ENCODE data around the gene RTN3.
A peak's percentile ranks its signal among the peaks of the same experiment; 100 is the strongest.
"Not testable (repeated sequence)": the region's sequence is repeated elsewhere in the genome, so short reads cannot be mapped to it uniquely, and the experiment has no call there.

RTN3 gene

GRCh38 chr11:63681321-63682065 is at the start of gene RTN3:
Gene RTN3, plus strand, starts transcription at chr11:63681500. Its CDS starts 137 bp downstream, at chr11:63681637.
- DNase-seq (ENCODE audit: insufficient read length, low spot score) (peak; percentile 87), FAIRE-seq (peak; percentile 90)

DNA sequence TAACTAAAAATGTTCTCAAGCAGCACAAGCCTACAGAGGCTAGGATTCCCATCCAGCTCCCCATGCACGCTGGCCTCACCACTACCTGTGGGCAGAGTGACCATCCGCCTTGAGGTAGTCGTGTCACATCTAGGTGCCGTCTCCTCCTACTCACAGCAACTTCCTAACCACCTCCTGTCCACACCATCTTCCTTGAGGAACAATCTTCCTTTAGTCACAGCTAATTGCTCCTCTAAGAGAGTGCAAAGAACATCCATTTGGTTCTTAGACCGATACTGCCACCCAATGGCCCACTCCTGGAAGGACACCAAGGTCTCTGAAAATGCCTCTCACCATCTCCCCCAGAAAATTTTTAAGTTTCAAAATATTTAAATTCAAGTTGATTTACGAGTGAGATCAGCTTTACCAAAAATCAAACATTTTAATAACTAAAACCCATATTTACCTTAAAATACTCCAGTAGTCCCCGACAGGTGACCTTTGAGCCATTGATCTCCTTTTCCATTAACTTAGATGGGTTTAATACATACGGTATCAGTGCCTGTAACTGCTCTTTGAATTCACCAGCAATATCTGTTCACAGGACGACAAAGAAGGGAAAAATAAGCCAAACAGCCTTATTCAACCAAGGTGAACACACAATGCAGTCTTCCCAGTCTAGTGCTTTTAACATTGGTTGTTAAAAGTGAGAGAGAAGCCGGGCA is 45.4 kb upstream of the RTN3 start:
- peak; percentile 46 for DNase-seq (ENCODE audit: insufficient read length, low spot score)
- FAIRE-seq: peak; percentile 89

DNA sequence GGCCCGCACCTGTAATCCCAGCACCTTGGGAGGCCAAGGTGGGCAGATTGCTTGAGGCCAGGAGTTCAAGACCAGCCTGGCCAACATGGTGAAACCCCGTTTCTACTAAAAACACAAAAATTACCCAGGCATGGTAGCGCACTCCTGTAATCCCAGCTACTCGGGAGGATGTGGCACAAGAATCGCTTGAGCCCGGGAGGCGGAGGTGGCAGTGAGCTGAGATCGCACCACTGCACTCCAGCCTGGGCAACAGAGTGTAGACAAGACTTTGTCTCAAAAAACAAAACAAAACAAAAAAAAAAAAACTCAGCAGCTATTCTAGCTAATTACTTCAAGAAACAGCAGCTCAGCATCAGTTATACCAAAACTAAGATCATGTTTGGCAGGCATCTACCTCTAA is 42.9 kb upstream of the RTN3 start:
- not testable (repeated sequence) for FAIRE-seq; DNase-seq (ENCODE audit: insufficient read length, low spot score)

- DNase-seq (ENCODE audit: insufficient read length, low spot score) (no peak), FAIRE-seq (no peak)
Observed at GRCh38 chr11:63639199-63639832, 42.0 kb upstream of the RTN3 start.

DNA sequence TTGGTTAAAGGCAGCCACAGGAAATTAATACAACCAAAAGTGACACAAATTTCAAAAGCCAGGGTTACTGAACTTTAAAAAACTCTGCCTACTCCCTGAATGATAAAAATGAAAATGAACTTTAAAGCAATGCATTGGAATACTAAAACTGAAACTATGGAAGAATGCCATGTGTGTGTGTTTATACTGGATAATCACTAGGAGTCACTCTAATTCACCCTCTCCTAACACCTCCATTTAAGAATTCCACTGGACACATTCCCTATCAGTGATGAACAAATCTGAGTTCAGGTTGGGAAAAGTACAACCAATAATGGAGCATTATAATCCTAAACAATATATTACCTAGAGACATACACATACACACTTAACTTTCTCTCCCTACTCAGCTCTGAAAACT is 39.6 kb upstream of the RTN3 start:
- DNase-seq (ENCODE audit: insufficient read length, low spot score) (no peak), FAIRE-seq (no peak)

GRCh38 chr11:63643205-63643604 is 38.1 kb upstream of the RTN3 start:
- DNase-seq (ENCODE audit: insufficient read length, low spot score): no peak
- FAIRE-seq: no peak

- FAIRE-seq: no peak
- DNase-seq (ENCODE audit: insufficient read length, low spot score): no peak
Observed at GRCh38 chr11:63652671-63653070, 28.6 kb upstream of the RTN3 start.

- no peak for DNase-seq (ENCODE audit: insufficient read length, low spot score)
- no peak for FAIRE-seq
Observed at GRCh38 chr11:63660972-63661371, 20.3 kb upstream of the RTN3 start.

DNA sequence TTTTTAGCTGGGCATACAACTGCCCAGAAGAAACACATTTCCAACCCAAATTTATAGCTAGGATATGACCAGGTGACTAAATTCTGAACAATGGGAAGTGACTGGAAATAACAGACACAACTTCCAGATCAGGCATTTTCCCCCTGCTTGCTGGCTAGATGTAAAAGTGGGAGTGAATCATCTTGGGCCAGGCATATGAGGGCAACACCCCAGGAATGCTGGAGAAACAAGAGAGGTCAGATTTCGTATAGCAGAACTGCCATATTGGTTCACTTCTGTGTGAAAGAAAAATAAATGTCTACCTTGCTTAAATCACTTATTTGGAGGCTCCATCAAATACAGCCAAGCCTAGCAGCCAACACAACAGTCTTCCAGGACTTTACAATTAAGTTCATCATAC is 17.5 kb upstream of the RTN3 start:
- FAIRE-seq (no peak), DNase-seq (ENCODE audit: insufficient read length, low spot score) (no peak)

DNA sequence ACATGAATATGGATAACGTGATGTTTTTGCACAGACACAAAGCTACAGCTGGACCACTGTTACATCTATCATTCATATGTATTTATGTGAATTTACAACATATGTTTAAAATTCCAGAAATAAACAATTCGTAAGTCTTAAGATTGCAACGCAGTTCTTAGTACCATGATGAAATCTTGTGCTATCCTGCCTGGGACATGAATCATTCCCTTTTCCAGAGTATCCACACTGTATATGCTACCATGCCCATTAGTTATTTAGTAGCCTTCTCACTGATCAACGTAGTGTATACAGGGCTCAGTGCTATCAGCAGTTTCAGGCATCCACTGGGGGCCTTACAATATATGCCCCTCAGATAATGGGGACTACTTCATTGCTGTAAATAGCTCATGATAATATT is 14.4 kb upstream of the RTN3 start:
- FAIRE-seq (no peak), DNase-seq (ENCODE audit: insufficient read length, low spot score) (no peak)

- no peak for DNase-seq (ENCODE audit: insufficient read length, low spot score)
- no peak for FAIRE-seq
Observed at GRCh38 chr11:63667995-63668795, 13.1 kb upstream of the RTN3 start.

GRCh38 chr11:63670096-63670432 is 11.2 kb upstream of the RTN3 start:
- DNase-seq (ENCODE audit: insufficient read length, low spot score) (no peak), FAIRE-seq (no peak)

GRCh38 chr11:63670433-63671321 is 10.6 kb upstream of the RTN3 start:
- DNase-seq (ENCODE audit: insufficient read length, low spot score) (peak; percentile 36), FAIRE-seq (peak; percentile 64)

- FAIRE-seq (peak; percentile 90), DNase-seq (ENCODE audit: insufficient read length, low spot score) (peak; percentile 90)
Observed at GRCh38 chr11:63671322-63672155, 9.8 kb upstream of the RTN3 start, which contains the start of gene ATL3. Gene ATL3, minus strand, starts transcription at chr11:63671376. Its CDS starts 41 bp downstream, at chr11:63671335.

DNA sequence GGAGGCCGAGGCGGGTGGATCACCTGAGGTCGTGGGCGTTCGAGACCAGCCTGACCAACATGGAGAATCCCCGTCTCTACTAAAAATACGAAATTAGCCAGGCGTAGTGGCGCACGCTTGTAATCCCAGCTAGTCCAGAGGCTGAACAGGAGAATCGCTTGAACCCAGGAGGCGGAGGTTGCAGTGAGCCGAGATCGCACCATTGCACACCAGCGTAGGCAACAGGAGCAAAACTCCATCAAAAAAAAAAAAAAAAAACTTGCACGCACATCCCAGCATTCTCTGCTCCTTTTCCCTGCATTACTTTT is 9.2 kb upstream of the RTN3 start:
- no peak for FAIRE-seq

DNA sequence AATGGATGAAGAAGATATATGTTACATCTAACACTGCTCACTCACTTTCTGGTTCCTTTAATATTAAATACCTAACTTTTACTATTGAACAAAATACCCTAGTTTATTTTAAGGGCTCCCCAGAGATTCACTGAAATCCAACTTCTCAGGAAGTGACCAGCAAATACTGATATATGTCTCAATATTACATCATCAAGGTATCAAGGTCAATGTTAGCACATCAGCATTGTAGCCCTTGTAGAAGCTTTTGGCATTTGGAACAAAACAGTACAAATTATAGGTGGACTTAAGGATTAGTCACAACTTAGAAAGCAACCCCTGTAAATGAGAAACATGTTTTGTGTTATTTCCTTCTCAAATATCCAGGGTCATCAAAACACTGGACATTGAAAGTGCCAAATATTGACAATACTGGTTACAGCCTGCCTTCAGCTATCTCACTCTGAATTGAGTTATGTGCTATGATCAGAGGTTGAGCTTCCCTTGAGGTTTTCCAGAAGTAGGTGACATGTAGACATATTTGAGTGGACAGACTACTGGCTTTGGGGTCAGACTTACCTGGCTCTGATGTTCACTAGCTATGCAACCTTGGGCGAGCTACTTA is 8.3 kb upstream of the RTN3 start:
- FAIRE-seq (no peak), DNase-seq (ENCODE audit: insufficient read length, low spot score) (no peak)

More for the DNA sequence above, 9.2 kb upstream of the RTN3 start:
- no peak for DNase-seq (ENCODE audit: insufficient read length, low spot score)

DNA sequence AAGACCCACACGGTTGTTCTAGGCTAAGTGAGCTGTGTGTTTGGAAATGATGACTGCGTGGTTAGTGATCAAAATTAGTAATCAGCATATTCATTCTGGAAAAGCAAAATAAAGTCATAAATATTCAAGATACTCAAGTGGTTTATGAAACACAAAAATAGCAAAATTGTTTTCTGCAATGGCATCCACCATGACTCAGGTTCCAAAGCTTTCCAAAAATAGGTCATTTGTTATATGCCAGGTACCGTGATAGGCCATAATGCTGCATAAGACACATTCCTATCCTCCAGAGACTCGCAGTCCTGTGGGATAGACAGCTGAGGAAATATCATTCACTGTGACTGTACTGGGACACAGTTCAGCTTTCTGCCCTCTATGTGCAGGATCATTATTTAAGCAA is 7.7 kb upstream of the RTN3 start:
- FAIRE-seq: no peak

GRCh38 chr11:63680834-63681320 is 423 bp upstream of the RTN3 start:
- no peak for DNase-seq (ENCODE audit: insufficient read length, low spot score)
- FAIRE-seq: no peak

More for the DNA sequence above, 7.7 kb upstream of the RTN3 start:
- DNase-seq (ENCODE audit: insufficient read length, low spot score): no peak
